Measurements from ENCODE around the gene CENPF. TPM values are rescaled to one million over a fixed set of nuclear protein-coding genes. Genes with fewer than 3 reads are reported as not detected.

The CENPF gene
- total RNA-seq, 1 donor from 2014 or later, result 2.5 TPM

- no peaks in the 10 kb centered on the region for H3K9me3 ChIP-seq
- ATAC-seq (no peak), DNase-seq (no peak)
- no peaks in the 10 kb centered on the region for H3K27me3 ChIP-seq (ENCODE audit: low read depth)
- no peaks in the 10 kb centered on the region for H3K36me3 ChIP-seq
- no peak for TF ChIP-seq CTCF (IDR thresholded peaks at IDR 0.05)
- intact Hi-C loops (cut with DNase I), result no loop called here
- H3K4me1 ChIP-seq, result no peaks in the 10 kb centered on the region
- H3K27ac ChIP-seq, result no peak overlapping the region
- H3K4me3 ChIP-seq, result no peak overlapping the region
These were observed 75.4 kb downstream of the CENPF start for GRCh38 chr1:214678386-214678785.

GRCh38 chr1:214683621-214684020 lies 80.6 kb downstream of the CENPF start:
- Histone ChIP-seq H3K4me3 (no peak overlapping the region), H3K27me3 (ENCODE audit: low read depth) (no peaks in the 10 kb centered on the region), H3K4me1 (no peaks in the 10 kb centered on the region), H3K9me3 (no peaks in the 10 kb centered on the region), H3K36me3 (no peaks in the 10 kb centered on the region), H3K27ac (no peak overlapping the region)
- DNase-seq (no peak), ATAC-seq (no peak)
- intact Hi-C loops (cut with DNase I), result no loop called here
- no peak for TF ChIP-seq CTCF (IDR thresholded peaks at IDR 0.05)

GRCh38 chr1:214685906-214686305 lies 82.9 kb downstream of the CENPF start:
- no peak overlapping the region for H3K4me3 ChIP-seq
- intact Hi-C loops (cut with DNase I), result no loop called here
- no peak for TF ChIP-seq CTCF (IDR thresholded peaks at IDR 0.05)
- no peak overlapping the region for H3K27ac ChIP-seq
- no peaks in the 10 kb centered on the region for H3K36me3 ChIP-seq
- no peaks in the 10 kb centered on the region for H3K9me3 ChIP-seq
- H3K4me1 ChIP-seq, result no peaks in the 10 kb centered on the region
- no peak for DNase-seq
- no peak for ATAC-seq
- H3K27me3 ChIP-seq (ENCODE audit: low read depth), result no peaks in the 10 kb centered on the region

GRCh38 chr1:214686497-214686896 lies 83.5 kb downstream of the CENPF start:
- no peak for DNase-seq
- ATAC-seq, result no peak
- no peaks in the 10 kb centered on the region for H3K36me3 ChIP-seq
- TF ChIP-seq CTCF (IDR thresholded peaks at IDR 0.05), result no peak
- H3K27ac ChIP-seq, result no peak overlapping the region
- H3K4me1 ChIP-seq, result no peaks in the 10 kb centered on the region
- intact Hi-C loops (cut with DNase I), result no loop called here
- H3K4me3 ChIP-seq, result no peak overlapping the region
- no peaks in the 10 kb centered on the region for H3K9me3 ChIP-seq
- H3K27me3 ChIP-seq (ENCODE audit: low read depth), result no peaks in the 10 kb centered on the region

GRCh38 chr1:214688891-214689290 lies 85.9 kb downstream of the CENPF start:
- no peaks in the 10 kb centered on the region for H3K27me3 ChIP-seq (ENCODE audit: low read depth)
- ATAC-seq, result no peak
- H3K4me3 ChIP-seq, result no peak overlapping the region
- no peaks in the 10 kb centered on the region for H3K36me3 ChIP-seq
- H3K27ac ChIP-seq, result no peak overlapping the region
- no peak for DNase-seq
- H3K9me3 ChIP-seq, result peaks cover 3% of the 10 kb centered on the region
- no peak for TF ChIP-seq CTCF (IDR thresholded peaks at IDR 0.05)
- intact Hi-C loops (cut with DNase I), result no loop called here
- H3K4me1 ChIP-seq, result no peaks in the 10 kb centered on the region

GRCh38 chr1:214694769-214695168 lies 91.8 kb downstream of the CENPF start:
- Histone ChIP-seq H3K27ac (no peak overlapping the region), H3K4me3 (no peak overlapping the region)
- TF ChIP-seq CTCF (IDR thresholded peaks at IDR 0.05), result no peak

More at GRCh38 chr1:214694769-214695168, 91.8 kb downstream of the CENPF start:
- DNase-seq (no peak), ATAC-seq (no peak)
- no peaks in the 10 kb centered on the region for H3K27me3 ChIP-seq (ENCODE audit: low read depth)
- intact Hi-C loops (cut with DNase I), result no loop called here
- peaks cover 3% of the 10 kb centered on the region for H3K9me3 ChIP-seq
- no peaks in the 10 kb centered on the region for H3K36me3 ChIP-seq
- no peaks in the 10 kb centered on the region for H3K4me1 ChIP-seq
